ENCODE data around the gene TTLL6. TPM values are rescaled to one million over a fixed set of nuclear protein-coding genes. Genes with fewer than 3 reads are reported as not detected.

The TTLL6 gene
- total RNA-seq, 1 experiment from 2014 or later, result 0.21 TPM

DNA sequence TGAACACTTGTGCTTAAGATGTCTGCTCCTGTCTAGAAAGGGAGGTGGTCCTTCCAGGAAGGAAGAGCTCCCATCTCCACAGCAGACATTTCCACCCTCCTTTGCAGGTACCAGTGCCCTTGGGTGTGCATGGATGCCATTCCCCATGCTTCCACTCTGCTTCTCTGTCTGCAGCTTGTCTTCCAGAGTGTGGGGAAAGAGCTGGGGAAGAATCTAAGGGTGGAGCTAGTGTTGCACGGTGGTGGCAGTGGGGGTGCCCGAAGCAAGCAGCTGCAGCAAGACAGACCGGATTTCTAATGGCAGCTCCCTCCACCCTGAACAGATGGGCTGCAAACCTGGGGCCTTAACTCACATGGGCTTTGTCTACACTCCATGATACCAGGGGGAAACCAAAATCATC, 65.9 kb downstream of the TTLL6 start:
- no TSS peak for BruUV-seq (replicated peaks)
- Mint-ChIP-seq H3K4me3 (ENCODE audit: low read depth, unreplicated experiment) (no peak overlapping the region), H3K4me1 (ENCODE audit: low read depth, unreplicated experiment) (peaks cover 30% of the 10 kb centered on the region), H3K36me3 (ENCODE audit: insufficient read depth, unreplicated experiment) (no peaks in the 10 kb centered on the region), H3K9me3 (ENCODE audit: low read depth, unreplicated experiment) (no peaks in the 10 kb centered on the region), H3K27me3 (ENCODE audit: unreplicated experiment) (peaks cover 96% of the 10 kb centered on the region), H3K27ac (ENCODE audit: unreplicated experiment) (no peak overlapping the region)
- intact Hi-C loops (cut with micrococcal nuclease; ENCODE audit: unreplicated experiment), result no loop called here
- no peak for DNase-seq
- no peak for TF ChIP-seq CTCF (IDR thresholded peaks at IDR 0.05; ENCODE audit: unreplicated experiment)
- CTCF ChIA-PET, result interaction anchor here (0.5 to 1.6 kb wide), 6 partner anchors 17 to 649 kb away, joined by 3 to 7 read pairs (median 3); no protein-coding TSS in a partner anchor

DNA sequence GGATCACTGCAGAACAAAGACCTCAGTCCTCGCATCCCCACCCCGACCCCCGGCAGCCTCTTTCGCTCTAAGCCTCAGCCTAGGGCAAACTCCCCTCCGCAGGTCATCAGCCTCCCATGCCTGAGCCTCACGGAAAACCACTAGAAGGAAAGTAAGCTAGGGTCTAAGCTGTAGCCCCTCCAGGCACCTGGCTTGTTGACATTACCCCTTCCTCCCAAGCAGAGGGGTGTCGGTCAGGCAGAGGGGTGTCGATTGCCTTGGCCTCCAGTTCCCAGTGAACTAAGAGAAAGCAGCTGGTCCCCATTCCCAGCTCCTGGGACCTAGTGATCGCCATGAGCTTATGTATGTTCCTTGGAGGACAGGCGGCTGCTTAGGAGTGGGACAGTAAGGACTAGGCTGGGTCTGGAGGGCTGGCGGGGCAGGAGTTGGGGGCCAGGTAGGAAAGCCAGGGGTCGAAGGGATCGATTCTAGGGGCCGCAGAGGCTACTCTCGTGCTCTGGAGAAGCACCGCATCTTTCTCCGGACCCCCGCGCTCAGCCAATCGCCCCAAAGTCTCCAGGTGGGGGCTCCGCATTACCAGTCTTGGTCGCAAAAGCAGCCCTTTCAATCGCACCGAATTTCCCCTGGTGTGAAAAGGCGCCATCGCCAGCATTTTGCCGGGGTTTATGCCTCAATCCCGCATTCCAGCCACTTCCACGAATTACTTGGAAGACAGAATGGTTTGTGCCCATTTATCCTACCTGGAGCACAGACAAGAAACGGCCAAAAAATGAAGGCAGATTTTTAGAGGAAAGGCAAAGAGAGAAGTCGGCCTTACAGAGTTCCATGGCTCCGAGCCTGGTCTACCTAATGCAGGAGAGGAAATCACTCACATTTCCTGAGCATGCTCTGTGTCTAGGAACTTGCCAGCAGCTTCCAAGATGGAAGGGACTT, 67.1 kb downstream of the TTLL6 start:
- peaks cover 96% of the 10 kb centered on the region for H3K27me3 Mint-ChIP-seq (ENCODE audit: unreplicated experiment)
- H3K27ac Mint-ChIP-seq (ENCODE audit: unreplicated experiment), result no peak overlapping the region
- H3K9me3 Mint-ChIP-seq (ENCODE audit: low read depth, unreplicated experiment), result no peaks in the 10 kb centered on the region
- no TSS peak for BruUV-seq (replicated peaks)
- no peak for DNase-seq
- peaks cover 30% of the 10 kb centered on the region for H3K4me1 Mint-ChIP-seq (ENCODE audit: low read depth, unreplicated experiment)
- H3K4me3 Mint-ChIP-seq (ENCODE audit: low read depth, unreplicated experiment), result no peak overlapping the region
- intact Hi-C loops (cut with micrococcal nuclease; ENCODE audit: unreplicated experiment), result no loop called here
- H3K36me3 Mint-ChIP-seq (ENCODE audit: insufficient read depth, unreplicated experiment), result no peaks in the 10 kb centered on the region
- CTCF ChIA-PET, result interaction anchor here (1.1 to 1.6 kb wide), 2 partner anchors 15 to 18 kb away, joined by 3 to 7 read pairs; no protein-coding TSS in a partner anchor
- no peak for TF ChIP-seq CTCF (IDR thresholded peaks at IDR 0.05; ENCODE audit: unreplicated experiment)

- intact Hi-C loops (cut with micrococcal nuclease; ENCODE audit: unreplicated experiment), result no loop called here
- CTCF ChIA-PET, result interaction anchor here (0.6 to 1.1 kb wide), 2 partner anchors 14 to 18 kb away, joined by 3 to 6 read pairs; no protein-coding TSS in a partner anchor
- no peak overlapping the region for H3K4me3 Mint-ChIP-seq (ENCODE audit: low read depth, unreplicated experiment)
- peaks cover 27% of the 10 kb centered on the region for H3K4me1 Mint-ChIP-seq (ENCODE audit: low read depth, unreplicated experiment)
- no peak overlapping the region for H3K27ac Mint-ChIP-seq (ENCODE audit: unreplicated experiment)
- H3K9me3 Mint-ChIP-seq (ENCODE audit: low read depth, unreplicated experiment), result no peaks in the 10 kb centered on the region
- peaks cover 96% of the 10 kb centered on the region for H3K27me3 Mint-ChIP-seq (ENCODE audit: unreplicated experiment)
- no TSS peak for BruUV-seq (replicated peaks)
- DNase-seq, result no peak
- TF ChIP-seq CTCF (IDR thresholded peaks at IDR 0.05; ENCODE audit: unreplicated experiment), result no peak
- no peaks in the 10 kb centered on the region for H3K36me3 Mint-ChIP-seq (ENCODE audit: insufficient read depth, unreplicated experiment)
Observed at GRCh38 chr17:48748718-48749566, 68.1 kb downstream of the TTLL6 start.
